Measurements from ENCODE around the gene TARDBP. TPM values are rescaled to one million over a fixed set of nuclear protein-coding genes. Genes with fewer than 3 reads are reported as not detected.

Gene TARDBP
- total RNA-seq, 1 experiment from 2014 or later, result 155 TPM

- no peaks in the 10 kb centered on the region for H3K79me2 ChIP-seq (ENCODE audit: insufficient read depth, low read length)
- no peak for DNase-seq (ENCODE audit: low read depth, low spot score)
- ChIA-PET CTCF (no interaction called here), RAD21 (ENCODE audit: low non-redundant PET in 1 of 2, low total read pairs in 2 of 2, uncharacterized antibody in 2 of 2, unreplicated experiment in 2 of 2) (no interaction called here), POLR2A (no interaction called here)
- no peak for ATAC-seq
- no peaks in the 10 kb centered on the region for H4K20me1 ChIP-seq (ENCODE audit: insufficient read depth)
- H3K27ac ChIP-seq (ENCODE audit: low read depth, low read length), result no peak overlapping the region
- BruUV-seq (replicated peaks), result no TSS peak
- no peak overlapping the region for H3K4me3 ChIP-seq (replicated peaks in 1 of 2; ENCODE audit: low read depth in 1 of 2, low read length in 2 of 2)
- H3K4me2 ChIP-seq (ENCODE audit: low read length), result no peak overlapping the region
- TF ChIP-seq CBX3 (IDR thresholded peaks at IDR 0.05; ENCODE audit: low read depth) (no peak), SIN3A (IDR thresholded peaks at IDR 0.05; ENCODE audit: low read depth) (no peak), ZFX (IDR thresholded peaks at IDR 0.05) (no peak), EGR1 (IDR thresholded peaks at IDR 0.05; ENCODE audit: low read depth) (no peak), ZBTB33 (IDR thresholded peaks at IDR 0.05; ENCODE audit: extremely low read depth, insufficient replicate concordance, low read length) (no peak), EZH2phosphoT487 (IDR thresholded peaks at IDR 0.05; ENCODE audit: borderline replicate concordance) (no peak), ATF3 (IDR thresholded peaks at IDR 0.05) (no peak), RAD21 (IDR thresholded peaks at IDR 0.05; ENCODE audit: low read depth) (no peak), CEBPB (IDR thresholded peaks at IDR 0.05; ENCODE audit: low read depth) (no peak), SP1 (IDR thresholded peaks at IDR 0.05; ENCODE audit: low read depth) (no peak)
- H3K9me2 ChIP-seq (ENCODE audit: insufficient read depth), result no peaks in the 10 kb centered on the region
- H3K27me3 ChIP-seq (ENCODE audit: insufficient read depth, low read length), result no peaks in the 10 kb centered on the region
- intact Hi-C loops (cut with micrococcal nuclease), result no loop called here
- H3K9me3 ChIP-seq (ENCODE audit: control insufficient read depth in 1 of 2, insufficient read depth in 1 of 2, low read depth in 1 of 2, low read length in 2 of 2), result no peaks in the 10 kb centered on the region
- H3K4me1 ChIP-seq (ENCODE audit: control insufficient read depth in 1 of 2, insufficient read depth in 2 of 2, low read length in 2 of 2), result peaks cover 0 to 4% of the 10 kb centered on the region in 2 experiments; a peak in 1 of 4 replicates
- H3K9ac ChIP-seq (ENCODE audit: low read length), result no peak overlapping the region
- H2AFZ ChIP-seq (ENCODE audit: low read depth, low read length, poor library complexity, severe bottlenecking), result no peak overlapping the region
- peaks cover 59 to 68% of the 10 kb centered on the region in 2 experiments for H3K36me3 ChIP-seq (ENCODE audit: control insufficient read depth in 1 of 2, insufficient read depth in 2 of 2, low read length in 2 of 2)
These were observed 55.5 kb downstream of the TARDBP start for GRCh38 chr1:11067716-11068599.

All from HCT116 (cell line).